Neuronal stem cell (in vitro differentiated cells): ENCODE data around the gene FBXO46.
"Not testable (repeated sequence)": the region's sequence is repeated elsewhere in the genome, so short reads cannot be mapped to it uniquely, and the experiment has no call there.

Experiments
- DNase-seq: peaks from one replicate; pipeline ENCODE4 v3.0.0-alpha.2; 2013; ENCODE audit warnings: low spot score
- H2AFZ ChIP-seq: one replicate; pipeline ENCODE4 v1.6.1; 2013; ENCODE audit warnings: mild to moderate bottlenecking, low read length, inconsistent platforms
- H2AK5ac ChIP-seq: 2 replicates; pipeline ENCODE4 v1.6.1; 2013; ENCODE audit warnings: low read depth, mild to moderate bottlenecking, inconsistent platforms, low read length, moderate library complexity, mixed read lengths
- H2BK120ac ChIP-seq: 2 replicates; pipeline ENCODE4 v1.6.1; 2013; ENCODE audit warnings: low read depth, mild to moderate bottlenecking, inconsistent platforms, low read length, moderate library complexity, mixed read lengths
- H2BK12ac ChIP-seq: one replicate; pipeline ENCODE4 v1.6.1; 2013; ENCODE audit warnings: low read length, inconsistent platforms
- H2BK15ac ChIP-seq: 2 replicates; pipeline ENCODE4 v1.6.1; 2013; ENCODE audit warnings: mild to moderate bottlenecking, low read length, inconsistent platforms, mixed read lengths
- H2BK5ac ChIP-seq: one replicate; pipeline ENCODE4 v1.6.1; 2013; ENCODE audit warnings: inconsistent platforms, mild to moderate bottlenecking, low read length, moderate library complexity
- H3K14ac ChIP-seq: one replicate; pipeline ENCODE4 v1.6.1; 2013; ENCODE audit warnings: low read length, inconsistent platforms
- H3K18ac ChIP-seq: 2 replicates; pipeline ENCODE4 v1.6.1; 2013; ENCODE audit warnings: low read length, inconsistent platforms
- H3K23ac ChIP-seq: 2 replicates; pipeline ENCODE4 v1.6.1; 2013; ENCODE audit warnings: low read depth, mild to moderate bottlenecking, mixed read lengths, low read length, inconsistent platforms; ENCODE audit not compliant: poor library complexity
- H3K27ac ChIP-seq: replicated peaks from 3 replicates; pipeline ENCODE4 v1.5.1; 2013; ENCODE audit warnings: low read length, inconsistent platforms
- H3K27me3 ChIP-seq, 3 experiments: 2 replicates each; pipeline ENCODE4 v1.6.1; 2013; ENCODE audit warnings: low read length in 3 of 3, mild to moderate bottlenecking in 2 of 3, inconsistent platforms in 1 of 3, low read depth in 1 of 3, mixed read lengths in 1 of 3, moderate library complexity in 1 of 3; ENCODE audit not compliant: control insufficient read depth in 3 of 3, insufficient read depth in 3 of 3
- H3K36me3 ChIP-seq, 2 donors: replicated peaks in 1 of 2; 2 replicates each; pipeline ENCODE4 v1.6.1; 2013; ENCODE audit warnings: low read length in 2 of 2; ENCODE audit not compliant: control insufficient read depth in 2 of 2, insufficient read depth in 2 of 2
- H3K4ac ChIP-seq: 2 replicates; pipeline ENCODE4 v1.6.1; 2013; ENCODE audit warnings: inconsistent platforms, mild to moderate bottlenecking, low read length, moderate library complexity
- H3K4me1 ChIP-seq, 2 donors: 1 replicate in 1 of 2; 2 replicates in 1 of 2; pipeline ENCODE4 v1.6.1; 2013; ENCODE audit warnings: low read length in 2 of 2, low read depth in 1 of 2; ENCODE audit not compliant: control insufficient read depth in 2 of 2, insufficient read depth in 1 of 2
- H3K4me2 ChIP-seq: one replicate; pipeline ENCODE4 v1.6.1; 2013; ENCODE audit warnings: mild to moderate bottlenecking, low read length, inconsistent platforms; ENCODE audit not compliant: insufficient read depth, poor library complexity, severe bottlenecking
- H3K4me3 ChIP-seq, 2 donors: 2 replicates each; pipeline ENCODE4 v1.5.1; 2013; ENCODE audit warnings: low read length in 2 of 2, mild to moderate bottlenecking in 2 of 2, inconsistent platforms in 1 of 2, moderate library complexity in 1 of 2
- H3K79me1 ChIP-seq: one replicate; pipeline ENCODE4 v1.6.1; 2013; ENCODE audit warnings: low read depth, mild to moderate bottlenecking, inconsistent platforms, low read length, moderate library complexity
- H3K9ac ChIP-seq: one replicate; pipeline ENCODE4 v1.6.1; 2013; ENCODE audit warnings: mild to moderate bottlenecking, low read depth, low read length, inconsistent platforms; ENCODE audit not compliant: poor library complexity
- H3K9me3 ChIP-seq, 2 donors: replicated peaks in 1 of 2; 2 replicates each; pipeline versions ENCODE3 to v1.6.1; 2013; ENCODE audit warnings: low read length in 2 of 2, mild to moderate bottlenecking in 2 of 2, inconsistent platforms in 1 of 2, low read depth in 1 of 2, mixed read lengths in 1 of 2, moderate library complexity in 1 of 2; ENCODE audit not compliant: control insufficient read depth in 2 of 2, insufficient read depth in 1 of 2
- H4K8ac ChIP-seq: one replicate; pipeline ENCODE4 v1.6.1; 2013; ENCODE audit warnings: low read depth, mild to moderate bottlenecking, inconsistent platforms, low read length, moderate library complexity
- H4K91ac ChIP-seq: one replicate; pipeline ENCODE4 v1.6.1; 2013; ENCODE audit warnings: low read length, low read depth, mild to moderate bottlenecking, inconsistent platforms; ENCODE audit not compliant: poor library complexity
- WGBS, 2 donors: extraction: QIAGEN DNeasy Blood & Tissue Kit; methylation state at CpG; one replicate each; pipeline ENCODE4 v1.1.7; 2013; ENCODE audit warnings: missing lambda C conversion rate in 2 of 2, mixed read lengths in 1 of 2; ENCODE audit not compliant: insufficient read length in 2 of 2, insufficient replicate concordance in 1 of 2; ENCODE audit errors: extremely low coverage in 2 of 2; 5-methylcytosine and 5-hydroxymethylcytosine counted together

The FBXO46 gene

GRCh38 chr19:45728683-45729082 is 2.0 kb downstream of the FBXO46 start:
- H2AFZ ChIP-seq, H2BK120ac ChIP-seq, H3K27me3 ChIP-seq, H3K4me3 ChIP-seq, H2BK5ac ChIP-seq, H3K18ac ChIP-seq, H4K8ac ChIP-seq, H2BK12ac ChIP-seq, H3K9me3 ChIP-seq, H4K91ac ChIP-seq, H3K14ac ChIP-seq, H3K4me1 ChIP-seq, H3K79me1 ChIP-seq, H2BK15ac ChIP-seq, H3K4ac ChIP-seq, H2AK5ac ChIP-seq, H3K27ac ChIP-seq, H3K9ac ChIP-seq, H3K4me2 ChIP-seq, DNase-seq, H3K23ac ChIP-seq: not testable (repeated sequence)
- H3K36me3 ChIP-seq: peaks cover 0 to 14% of the 10 kb centered on the region in 2 donors
- no CpG with 5 or more reads among the region's 18 CpGs for WGBS, 2 donors

GRCh38 chr19:45720065-45720464 is 10.6 kb downstream of the FBXO46 start:
- H3K79me1 ChIP-seq: peaks cover 12% of the 10 kb centered on the region
- no CpG with 5 or more reads among the region's 11 CpGs for WGBS, 2 donors

GRCh38 chr19:45717983-45718650 is 12.6 kb downstream of the FBXO46 start:
- H3K18ac ChIP-seq: peak overlapping the region; percentile 76
- no peaks in the 10 kb centered on the region for H3K27me3 ChIP-seq
- H3K4me2 ChIP-seq: peak overlapping the region; percentile 72
- H3K27ac ChIP-seq: peak overlapping the region; percentile 90
- peaks cover 15% of the 10 kb centered on the region for H3K79me1 ChIP-seq
- DNase-seq: no peak
- no peak overlapping the region for H3K4ac ChIP-seq
- H2BK120ac ChIP-seq: peak overlapping the region; percentile 25
- H3K9me3 ChIP-seq: peaks cover 0 to 2% of the 10 kb centered on the region in 2 donors
- H4K91ac ChIP-seq: no peak overlapping the region
- peak overlapping the region; percentile 64 for H2AK5ac ChIP-seq
- WGBS, 2 donors: no CpG with 5 or more reads among the region's 12 CpGs
- no peak overlapping the region for H3K23ac ChIP-seq
- no peak overlapping the region for H3K9ac ChIP-seq
- no peak overlapping the region for H3K14ac ChIP-seq
- H3K4me3 ChIP-seq: peak overlapping the region; percentile 68 to 72
- H3K4me1 ChIP-seq: peaks cover 10 to 16% of the 10 kb centered on the region in 2 donors
- peak overlapping the region; percentile 7 for H2BK5ac ChIP-seq
- H3K36me3 ChIP-seq: peaks cover 5 to 38% of the 10 kb centered on the region in 2 donors
- peak overlapping the region; percentile 2 for H2BK15ac ChIP-seq
- no peak overlapping the region for H4K8ac ChIP-seq
- H2BK12ac ChIP-seq: peak overlapping the region; percentile 44
- peak overlapping the region; percentile 68 for H2AFZ ChIP-seq

More at GRCh38 chr19:45720065-45720464, 10.6 kb downstream of the FBXO46 start:
- not testable (repeated sequence) for H2BK5ac ChIP-seq, H3K27ac ChIP-seq, H3K23ac ChIP-seq, H3K4ac ChIP-seq, H4K91ac ChIP-seq, H3K18ac ChIP-seq, H2AK5ac ChIP-seq, H2BK12ac ChIP-seq, H3K4me2 ChIP-seq, H3K4me3 ChIP-seq, DNase-seq, H3K9ac ChIP-seq, H2BK15ac ChIP-seq, H3K27me3 ChIP-seq, H3K14ac ChIP-seq, H2AFZ ChIP-seq, H2BK120ac ChIP-seq, H4K8ac ChIP-seq, H3K9me3 ChIP-seq
- Histone ChIP-seq H3K36me3 (peaks cover 3 to 41% of the 10 kb centered on the region in 2 donors), H3K4me1 (peaks cover 10 to 15% of the 10 kb centered on the region in 2 donors)

DNA sequence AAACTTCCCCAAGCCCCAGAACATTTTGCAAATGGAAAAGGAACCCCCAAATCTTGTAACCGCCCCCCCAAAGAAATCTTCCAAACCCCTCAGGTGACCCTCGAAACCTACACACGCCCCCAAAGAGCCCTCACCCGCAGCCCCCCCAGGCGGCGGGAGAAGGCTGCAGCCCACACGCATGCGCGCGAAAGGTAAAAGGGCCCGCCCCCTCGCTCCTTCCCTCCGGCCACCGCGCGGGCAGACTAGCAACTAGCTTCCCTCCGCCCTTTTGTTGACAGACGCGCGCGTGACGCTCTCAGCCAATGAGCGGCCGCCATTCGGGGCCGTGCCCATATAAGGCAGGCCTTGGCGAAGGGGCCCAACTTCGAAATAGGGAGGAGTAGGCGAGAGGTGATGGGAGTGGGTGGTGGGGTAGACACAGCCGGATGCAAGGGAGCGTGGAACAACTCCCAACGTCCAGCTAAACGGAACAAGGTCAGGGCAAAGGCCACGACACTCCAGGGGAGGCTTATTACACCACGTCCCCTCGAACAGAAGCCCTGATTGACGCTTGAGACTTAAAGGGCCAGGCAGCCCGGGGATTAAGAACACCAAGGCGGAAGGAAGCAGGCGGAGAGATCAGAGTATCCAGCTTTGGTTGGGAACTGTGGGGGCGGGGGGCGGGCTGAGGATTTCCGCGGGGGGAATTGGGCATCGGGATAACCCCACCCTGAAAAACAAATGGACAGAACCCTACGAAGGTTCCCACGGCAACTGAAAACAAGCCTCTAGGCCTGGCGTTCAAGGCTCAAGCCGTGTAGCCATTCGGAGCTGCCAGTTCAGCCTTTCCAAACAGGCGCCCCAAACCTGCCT is 13.3 kb downstream of the FBXO46 start:
- Histone ChIP-seq H3K23ac (peak overlapping the region; percentile 90), H2BK15ac (peak overlapping the region; percentile 87), H3K79me1 (peaks cover 18% of the 10 kb centered on the region), H3K27ac (peak overlapping the region; percentile 90), H2AFZ (peak overlapping the region; percentile 68), H2AK5ac (peak overlapping the region; percentile 64), H3K4me1 (peaks cover 10 to 16% of the 10 kb centered on the region in 2 donors), H3K9ac (no peak overlapping the region), H3K9me3 (peaks cover 0 to 2% of the 10 kb centered on the region in 2 donors), H3K4ac (no peak overlapping the region), H2BK12ac (peak overlapping the region; percentile 44), H3K36me3 (peaks cover 7 to 39% of the 10 kb centered on the region in 2 donors), H3K27me3 (no peaks in the 10 kb centered on the region), H3K14ac (no peak overlapping the region), H3K18ac (peak overlapping the region; percentile 94), H3K4me2 (peak overlapping the region; percentile 83), H4K8ac (no peak overlapping the region), H2BK120ac (peak overlapping the region; percentile 25), H3K4me3 (peak overlapping the region; percentile 68 to 85), H2BK5ac (peak overlapping the region; percentile 31), H4K91ac (no peak overlapping the region)
- WGBS, 2 donors: no CpG with 5 or more reads among the region's 51 CpGs
- DNase-seq: peak; percentile 99
